Smooth muscle cell (in vitro differentiated cells): Measurements from ENCODE around the gene SLC22A4. TPM values are rescaled to one million over a fixed set of nuclear protein-coding genes. Genes with fewer than 3 reads are reported as not detected.

Source experiments
- DNase-seq: peaks from one replicate; lab custom pipeline; 2025; ENCODE audit not compliant: unreplicated experiment; lab: John Stamatoyannopoulos, UW
- H2AFZ ChIP-seq: fragments of 200-600 bp; sonication (generic); 2 replicates; pipeline ENCODE4 v1.6.0; 2016; ENCODE audit warnings: antibody characterized with exemption, low read depth, mild to moderate bottlenecking
- H3F3A ChIP-seq: fragments of 200-600 bp; sonication (generic); 2 replicates; pipeline ENCODE4 v1.6.0; 2017; ENCODE audit warnings: antibody characterized with exemption, low read depth
- H3K27ac ChIP-seq: fragments of 200-600 bp; sonication (generic); 2 replicates; pipeline ENCODE4 v1.5.1; 2016; ENCODE audit warnings: low read depth, mild to moderate bottlenecking
- H3K27me3 ChIP-seq: fragments of 200-600 bp; sonication (generic); 2 replicates; pipeline ENCODE4 v1.6.1; 2016; ENCODE audit warnings: low read depth, mild to moderate bottlenecking
- H3K36me3 ChIP-seq: fragments of 200-600 bp; sonication (generic); 2 replicates; pipeline ENCODE4 v1.5.1; 2016; ENCODE audit warnings: low read depth
- H3K4me1 ChIP-seq: fragments of 200-600 bp; sonication (generic); 2 replicates; pipeline ENCODE4 v1.5.1; 2016; ENCODE audit warnings: low read depth
- H3K4me2 ChIP-seq: fragments of 200-600 bp; sonication (generic); 2 replicates; pipeline ENCODE4 v1.6.0; 2016; ENCODE audit warnings: mild to moderate bottlenecking
- H3K4me3 ChIP-seq: fragments of 200-600 bp; sonication (generic); 2 replicates; pipeline ENCODE4 v1.5.1; 2016; ENCODE audit warnings: mild to moderate bottlenecking
- H3K79me2 ChIP-seq: fragments of 200-600 bp; sonication (generic); 2 replicates; pipeline ENCODE4 v1.6.0; 2016; ENCODE audit warnings: low read depth, mild to moderate bottlenecking
- H3K9ac ChIP-seq: fragments of 200-600 bp; sonication (generic); 2 replicates; pipeline ENCODE4 v1.6.0; 2016; ENCODE audit warnings: low read depth
- H3K9me3 ChIP-seq: fragments of 200-600 bp; sonication (generic); replicated peaks from 2 replicates; pipeline ENCODE4 v1.5.1; 2016; ENCODE audit warnings: low read depth
- H4K20me1 ChIP-seq: fragments of 200-600 bp; sonication (generic); 2 replicates; pipeline ENCODE4 v1.6.0; 2016; ENCODE audit warnings: low read depth
- CTCF ChIP-seq: fragments of 200-600 bp; sonication (generic); IDR thresholded peaks from 2 replicates; pipeline ENCODE4 v1.5.1; 2017; ENCODE audit warnings: borderline replicate concordance, mild to moderate bottlenecking, antibody characterized with exemption; ENCODE audit not compliant: insufficient read depth, poor library complexity, severe bottlenecking
- WGBS: methylation state at CpG from one replicate; pipeline ENCODE4 v1.1.7; 2016; ENCODE audit warnings: low lambda C conversion rate; 5-methylcytosine and 5-hydroxymethylcytosine counted together
- polyA plus RNA-seq: library from polyadenylated mRNA; unstranded; fragments of >200 nt; fragmentation: Nextera tagmentation; extraction: Ambion mirVana; gene quantifications from 2 replicates; pipeline ENCODE4 v1.2.1, GENCODE V29; 2016
- total RNA-seq: library from RNA; depleted of rRNA; stranded (reverse); fragments of >200 nt; gene quantifications from 2 replicates; pipeline ENCODE4 v1.2.3, GENCODE V29; 2014

Gene SLC22A4
- total and polyA plus RNA-seq, 2 experiments from 2014 or later = 3.1 to 3.8 TPM

- Histone ChIP-seq H4K20me1 (peaks cover 9% of the 10 kb centered on the region), H3K4me3 (no peak overlapping the region), H3K9me3 (no peaks in the 10 kb centered on the region), H3K4me2 (no peak overlapping the region), H3K36me3 (no peaks in the 10 kb centered on the region), H3K27me3 (no peaks in the 10 kb centered on the region), H3K9ac (no peak overlapping the region), H2AFZ (no peak overlapping the region), H3K79me2 (no peaks in the 10 kb centered on the region), H3K4me1 (no peaks in the 10 kb centered on the region), H3K27ac (no peak overlapping the region), H3F3A (no peaks in the 10 kb centered on the region)
- DNase-seq = no peak
- no peak for TF ChIP-seq CTCF
- WGBS = 96% methylated on average over 16 of the region's 16 CpGs
These were observed 82.8 kb downstream of the SLC22A4 start for GRCh38 chr5:132376694-132377641.

- Histone ChIP-seq H3K9ac (no peak overlapping the region), H4K20me1 (peaks cover 4% of the 10 kb centered on the region), H2AFZ (no peak overlapping the region), H3K27ac (no peak overlapping the region), H3F3A (no peaks in the 10 kb centered on the region), H3K27me3 (no peaks in the 10 kb centered on the region), H3K4me3 (no peak overlapping the region), H3K36me3 (no peaks in the 10 kb centered on the region), H3K4me1 (no peaks in the 10 kb centered on the region), H3K9me3 (no peaks in the 10 kb centered on the region), H3K79me2 (no peaks in the 10 kb centered on the region), H3K4me2 (no peak overlapping the region)
- 73% methylated on average over 7 of the region's 7 CpGs for WGBS
- DNase-seq = no peak
- TF ChIP-seq CTCF = no peak
These were observed 83.5 kb downstream of the SLC22A4 start for GRCh38 chr5:132377738-132378137.

- no peaks in the 10 kb centered on the region for H3K27me3 ChIP-seq
- no peaks in the 10 kb centered on the region for H3K4me1 ChIP-seq
- WGBS = 76% methylated on average over 3 of the region's 3 CpGs
- no peak for DNase-seq
- no peaks in the 10 kb centered on the region for H3K79me2 ChIP-seq
- peaks cover 4% of the 10 kb centered on the region for H4K20me1 ChIP-seq
- H3K36me3 ChIP-seq = no peaks in the 10 kb centered on the region
- no peak for TF ChIP-seq CTCF
- no peak overlapping the region for H3K4me2 ChIP-seq
- H3K27ac ChIP-seq = peak overlapping the region; percentile 28
- no peaks in the 10 kb centered on the region for H3K9me3 ChIP-seq
- H3F3A ChIP-seq = no peaks in the 10 kb centered on the region
- no peak overlapping the region for H3K9ac ChIP-seq
- no peak overlapping the region for H2AFZ ChIP-seq
- H3K4me3 ChIP-seq = no peak overlapping the region
These were observed 84.4 kb downstream of the SLC22A4 start for GRCh38 chr5:132378580-132378979.
